Measurements from ENCODE around the gene AHCYL2.

DNA sequence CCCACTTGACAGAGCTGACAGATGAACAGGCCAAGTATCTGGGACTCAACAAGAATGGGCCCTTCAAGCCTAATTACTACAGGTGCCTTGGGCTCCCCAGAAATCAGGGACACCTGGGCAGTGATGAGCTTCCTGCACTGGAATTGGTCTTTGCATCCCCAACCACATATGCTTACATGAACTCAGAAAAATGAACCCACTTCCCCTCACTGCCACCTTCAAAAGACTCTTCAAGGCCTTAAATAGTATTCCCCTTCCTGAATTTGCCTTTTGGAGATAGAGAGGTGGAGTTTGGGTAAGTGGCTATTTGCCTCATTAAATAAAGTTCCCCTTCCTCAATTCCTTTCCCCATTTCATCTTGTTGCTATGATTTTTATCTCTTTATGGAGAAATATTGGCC lies 201.7 kb downstream of the AHCYL2 start:
- no peak for TF ChIP-seq POLR2A (IDR thresholded peaks at IDR 0.05)
- TF ChIP-seq, protein P1, sequence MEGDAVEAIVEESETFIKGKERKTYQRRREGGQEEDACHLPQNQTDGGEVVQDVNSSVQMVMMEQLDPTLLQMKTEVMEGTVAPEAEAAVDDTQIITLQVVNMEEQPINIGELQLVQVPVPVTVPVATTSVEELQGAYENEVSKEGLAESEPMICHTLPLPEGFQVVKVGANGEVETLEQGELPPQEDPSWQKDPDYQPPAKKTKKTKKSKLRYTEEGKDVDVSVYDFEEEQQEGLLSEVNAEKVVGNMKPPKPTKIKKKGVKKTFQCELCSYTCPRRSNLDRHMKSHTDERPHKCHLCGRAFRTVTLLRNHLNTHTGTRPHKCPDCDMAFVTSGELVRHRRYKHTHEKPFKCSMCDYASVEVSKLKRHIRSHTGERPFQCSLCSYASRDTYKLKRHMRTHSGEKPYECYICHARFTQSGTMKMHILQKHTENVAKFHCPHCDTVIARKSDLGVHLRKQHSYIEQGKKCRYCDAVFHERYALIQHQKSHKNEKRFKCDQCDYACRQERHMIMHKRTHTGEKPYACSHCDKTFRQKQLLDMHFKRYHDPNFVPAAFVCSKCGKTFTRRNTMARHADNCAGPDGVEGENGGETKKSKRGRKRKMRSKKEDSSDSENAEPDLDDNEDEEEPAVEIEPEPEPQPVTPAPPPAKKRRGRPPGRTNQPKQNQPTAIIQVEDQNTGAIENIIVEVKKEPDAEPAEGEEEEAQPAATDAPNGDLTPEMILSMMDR (IDR thresholded peaks at IDR 0.05) = no peak
